ENCODE measurements around the gene LTB.

Gene LTB

GRCh38 chr6:31531162-31531561 lies 51.1 kb downstream of the LTB start:
- no peak for DNase-seq (ENCODE audit: low read depth in 2 of 2)

DNA sequence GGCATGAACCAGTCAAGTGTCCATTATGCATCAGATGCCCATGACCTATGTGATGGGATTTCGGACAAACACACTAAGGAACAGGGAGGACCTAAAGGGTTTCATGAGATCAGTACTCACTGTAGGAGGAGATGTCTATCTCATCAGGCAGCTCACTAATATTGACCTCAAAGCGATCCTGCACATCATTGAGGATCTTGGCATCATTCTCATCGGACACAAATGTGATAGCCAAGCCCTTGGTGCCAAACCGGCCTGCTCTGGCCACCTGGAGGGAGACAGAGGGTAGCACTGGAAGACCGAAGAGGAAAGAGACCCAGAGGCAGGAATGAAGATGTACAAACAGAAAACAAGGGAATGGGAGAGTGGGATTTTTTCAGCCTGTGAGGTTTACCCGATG lies 51.6 kb downstream of the LTB start:
- DNase-seq (ENCODE audit: low read depth in 2 of 2) = no peak

All from stimulated activated CD4-positive, alpha-beta T cell treated with anti-CD3 and anti-CD28 coated beads, Interleukin-1b, Interleukin-23, amount 100 ng/mL, for 4 hours (primary cell).